ENCODE results near the gene DPYSL4. TPM values are rescaled to one million over a fixed set of nuclear protein-coding genes. Genes with fewer than 3 reads are reported as not detected.

Gene DPYSL4
- total RNA-seq, 1 experiment from 2014 or later = not detected

DNA sequence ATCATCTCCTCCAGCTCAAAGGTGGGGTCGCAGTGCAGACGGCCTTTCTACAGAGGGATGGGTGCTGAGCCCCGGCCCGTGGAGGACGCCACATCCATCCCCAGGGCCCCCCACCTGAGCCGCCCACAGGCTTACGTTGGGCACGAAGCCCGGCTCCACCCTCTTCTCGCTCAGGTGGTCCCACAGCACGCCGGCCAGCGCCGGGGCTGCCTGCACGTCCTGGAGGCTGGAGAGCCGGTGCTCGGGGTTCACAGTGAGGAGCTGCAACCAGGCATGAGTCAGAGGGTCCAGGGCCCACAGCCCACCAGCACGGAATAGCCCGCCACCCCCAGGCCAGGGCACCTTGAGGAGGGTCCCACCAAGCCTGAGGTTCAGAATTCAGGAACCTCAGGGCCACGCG, 36.0 kb downstream of the DPYSL4 start:
- Mint-ChIP-seq H3K4me1 (ENCODE audit: low read depth, unreplicated experiment) (no peaks in the 10 kb centered on the region), H3K9me3 (ENCODE audit: low read depth, unreplicated experiment) (no peaks in the 10 kb centered on the region), H3K27ac (ENCODE audit: unreplicated experiment) (no peak overlapping the region), H3K4me3 (ENCODE audit: low read depth, unreplicated experiment) (no peak overlapping the region), H3K36me3 (ENCODE audit: insufficient read depth, unreplicated experiment) (no peaks in the 10 kb centered on the region), H3K27me3 (ENCODE audit: unreplicated experiment) (no peaks in the 10 kb centered on the region)
- no TSS peak for BruUV-seq (replicated peaks)
- CTCF ChIA-PET = no interaction called here
- TF ChIP-seq CTCF (IDR thresholded peaks at IDR 0.05; ENCODE audit: unreplicated experiment) = no peak
- no peak for DNase-seq
- intact Hi-C loops (cut with micrococcal nuclease; ENCODE audit: unreplicated experiment) = loop anchor here (2.0 kb wide), 1 partner anchor 130 kb away; no protein-coding TSS in a partner anchor

DNA sequence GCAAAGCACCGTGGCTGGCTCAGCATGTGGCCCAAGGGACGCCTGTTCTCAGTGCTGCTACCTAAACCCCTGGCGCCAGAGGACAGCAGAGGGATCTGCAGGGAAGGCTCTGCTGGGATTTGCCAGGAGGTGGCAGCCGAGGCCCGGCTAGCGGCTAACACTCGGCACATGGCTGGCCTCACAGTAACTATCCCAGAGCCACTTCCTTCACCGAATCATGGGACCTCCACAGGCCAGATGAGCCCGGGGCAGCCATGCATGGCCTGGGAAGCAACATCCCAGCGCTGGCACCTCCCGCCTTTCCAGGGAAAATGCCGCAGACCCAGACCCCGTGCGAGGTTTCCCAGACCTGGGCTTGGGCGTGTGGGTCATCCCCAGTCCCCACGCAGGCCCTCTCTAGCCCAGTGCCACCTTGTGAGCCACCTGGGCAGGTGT, 36.4 kb downstream of the DPYSL4 start:
- no peaks in the 10 kb centered on the region for H3K4me1 Mint-ChIP-seq (ENCODE audit: low read depth, unreplicated experiment)
- H3K27ac Mint-ChIP-seq (ENCODE audit: unreplicated experiment) = no peak overlapping the region
- no peaks in the 10 kb centered on the region for H3K27me3 Mint-ChIP-seq (ENCODE audit: unreplicated experiment)
- intact Hi-C loops (cut with micrococcal nuclease; ENCODE audit: unreplicated experiment) = loop anchor here (2.0 kb wide), 1 partner anchor 130 kb away; no protein-coding TSS in a partner anchor
- no peaks in the 10 kb centered on the region for H3K36me3 Mint-ChIP-seq (ENCODE audit: insufficient read depth, unreplicated experiment)
- CTCF ChIA-PET = no interaction called here
- no peaks in the 10 kb centered on the region for H3K9me3 Mint-ChIP-seq (ENCODE audit: low read depth, unreplicated experiment)
- DNase-seq = peak; percentile 70
- no TSS peak for BruUV-seq (replicated peaks)
- H3K4me3 Mint-ChIP-seq (ENCODE audit: low read depth, unreplicated experiment) = no peak overlapping the region
- peak; percentile 42 for TF ChIP-seq CTCF (IDR thresholded peaks at IDR 0.05; ENCODE audit: unreplicated experiment)

GRCh38 chr10:132223611-132224342, 37.0 kb downstream of the DPYSL4 start:
- H3K27me3 Mint-ChIP-seq (ENCODE audit: unreplicated experiment) = no peaks in the 10 kb centered on the region
- no peaks in the 10 kb centered on the region for H3K9me3 Mint-ChIP-seq (ENCODE audit: low read depth, unreplicated experiment)
- DNase-seq = no peak
- no peak for TF ChIP-seq CTCF (IDR thresholded peaks at IDR 0.05; ENCODE audit: unreplicated experiment)
- no peaks in the 10 kb centered on the region for H3K36me3 Mint-ChIP-seq (ENCODE audit: insufficient read depth, unreplicated experiment)
- intact Hi-C loops (cut with micrococcal nuclease; ENCODE audit: unreplicated experiment) = loop anchor here (2.0 kb wide), 1 partner anchor 129 kb away; no protein-coding TSS in a partner anchor
- H3K27ac Mint-ChIP-seq (ENCODE audit: unreplicated experiment) = no peak overlapping the region
- BruUV-seq (replicated peaks) = no TSS peak
- H3K4me3 Mint-ChIP-seq (ENCODE audit: low read depth, unreplicated experiment) = no peak overlapping the region
- CTCF ChIA-PET = no interaction called here
- H3K4me1 Mint-ChIP-seq (ENCODE audit: low read depth, unreplicated experiment) = no peaks in the 10 kb centered on the region

- Mint-ChIP-seq H3K4me1 (ENCODE audit: low read depth, unreplicated experiment) (no peaks in the 10 kb centered on the region), H3K9me3 (ENCODE audit: low read depth, unreplicated experiment) (no peaks in the 10 kb centered on the region), H3K36me3 (ENCODE audit: insufficient read depth, unreplicated experiment) (no peaks in the 10 kb centered on the region), H3K27me3 (ENCODE audit: unreplicated experiment) (no peaks in the 10 kb centered on the region), H3K4me3 (ENCODE audit: low read depth, unreplicated experiment) (no peak overlapping the region), H3K27ac (ENCODE audit: unreplicated experiment) (no peak overlapping the region)
- TF ChIP-seq CTCF (IDR thresholded peaks at IDR 0.05; ENCODE audit: unreplicated experiment) = no peak
- no TSS peak for BruUV-seq (replicated peaks)
- CTCF ChIA-PET = no interaction called here
- intact Hi-C loops (cut with micrococcal nuclease; ENCODE audit: unreplicated experiment) = no loop called here
- no peak for DNase-seq
Measured at GRCh38 chr10:132224343-132225072, 37.8 kb downstream of the DPYSL4 start.
